HG02588 (cell line): Measurements from ENCODE around the gene RPF1.
"Not testable (repeated sequence)": the region's sequence is repeated elsewhere in the genome, so short reads cannot be mapped to it uniquely, and the experiment has no call there.

ENCODE experiments used
- ATAC-seq: cut with Tn5 transposase; IDR thresholded peaks from one replicate; pipeline ENCODE4 v1.9.1; 2021; ENCODE audit warnings: mild to moderate bottlenecking, moderate library complexity; ENCODE audit not compliant: unreplicated experiment

RPF1 gene

GRCh38 chr1:84492726-84493125 lies 13.7 kb downstream of the RPF1 start:
- ATAC-seq, result no peak

GRCh38 chr1:84493747-84494146 lies 14.7 kb downstream of the RPF1 start:
- ATAC-seq, result no peak

- ATAC-seq, result no peak
Measured at GRCh38 chr1:84496498-84496897, 17.4 kb downstream of the RPF1 start.

GRCh38 chr1:84497631-84498275 lies 18.7 kb downstream of the RPF1 start:
- no peak for ATAC-seq

DNA sequence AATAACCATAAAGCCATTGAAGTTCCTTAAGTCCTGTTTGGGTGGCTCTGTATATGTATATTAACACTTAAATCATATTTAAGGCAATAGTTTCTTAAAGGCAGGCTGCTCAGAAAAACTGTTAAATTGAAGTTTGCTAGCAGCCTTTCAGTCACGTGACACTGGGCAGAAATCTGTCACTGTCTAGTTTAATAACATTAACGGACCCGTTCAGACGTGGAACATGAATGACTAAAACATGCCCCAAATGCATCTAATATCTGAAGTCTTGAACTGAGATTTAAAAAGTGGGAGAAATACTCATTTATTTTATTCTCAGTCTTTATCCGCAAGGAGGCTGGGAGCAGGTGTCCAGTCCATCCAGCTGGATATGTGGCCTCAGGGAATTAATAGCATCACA lies 23.9 kb downstream of the RPF1 start:
- ATAC-seq, result no peak

- ATAC-seq, result no peak
Measured at GRCh38 chr1:84504580-84505492, 25.8 kb downstream of the RPF1 start.

DNA sequence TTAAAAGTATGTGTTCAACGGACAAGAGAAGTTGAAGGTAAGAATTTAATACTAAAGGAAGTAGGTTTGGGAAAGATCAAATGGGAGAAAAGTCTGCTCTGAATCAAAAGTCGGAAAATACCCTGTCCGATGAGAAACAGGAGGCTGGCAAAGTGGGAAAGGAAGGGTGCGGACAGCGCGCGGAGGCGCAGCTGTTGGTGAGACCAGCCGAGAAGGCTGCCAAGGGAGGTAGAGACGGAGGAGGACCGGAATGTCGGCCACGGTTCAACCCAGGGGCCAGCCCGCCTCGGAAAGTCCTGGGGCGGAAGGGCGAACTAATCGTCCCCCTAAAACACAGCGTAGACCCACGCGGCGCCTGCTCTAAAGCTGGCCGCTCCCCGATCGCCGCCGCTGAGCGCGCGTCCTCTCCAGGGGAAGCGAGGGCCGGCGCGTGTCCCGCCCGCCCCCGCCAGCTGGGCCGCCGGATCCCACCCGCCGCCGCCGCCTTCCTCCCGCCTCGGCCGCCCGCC lies 26.5 kb downstream of the RPF1 start:
- peak; percentile 29 for ATAC-seq

DNA sequence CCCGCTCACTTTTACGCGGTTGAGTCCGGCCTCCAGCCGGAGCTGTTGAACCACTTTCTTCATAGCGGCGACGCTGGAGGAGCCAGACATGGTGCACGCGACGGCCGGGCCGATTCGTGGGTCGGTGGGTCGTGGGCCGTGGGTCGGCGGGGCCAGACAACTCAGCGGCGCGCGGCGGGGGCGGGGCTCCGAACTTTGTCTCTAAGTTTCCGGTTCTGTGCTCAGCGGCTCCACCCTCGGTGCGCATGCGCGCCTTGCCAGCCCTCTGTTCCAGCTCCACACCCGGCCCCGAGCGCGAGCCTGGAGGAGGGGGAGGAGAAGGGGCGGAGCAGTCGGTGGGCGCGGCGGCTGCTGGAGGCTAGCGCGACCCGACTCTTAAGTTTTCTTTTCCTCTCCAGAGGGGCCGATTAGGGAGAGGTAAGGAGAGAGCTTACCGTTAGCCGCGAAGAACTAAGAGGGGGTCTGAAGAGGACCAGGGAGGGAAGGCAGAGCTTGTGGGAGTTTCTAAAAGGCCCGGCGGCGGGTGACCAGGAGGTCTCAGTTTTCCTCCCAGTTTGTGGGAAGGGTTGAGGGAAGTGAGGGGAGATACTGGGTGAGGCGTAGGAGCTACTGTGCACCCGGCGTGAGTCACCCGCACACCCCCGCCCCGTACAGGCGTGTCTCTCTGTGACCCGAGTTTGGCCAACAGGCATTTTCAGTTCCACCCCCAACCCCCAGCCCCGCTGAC lies 27.1 kb downstream of the RPF1 start, which contains the start of the genes GNG5 and SPATA1:
Gene GNG5, minus strand, starts transcription at position 580 of the 727 bp plus-strand sequence. Its CDS starts 490 bp downstream, at position 90.
Gene SPATA1, plus strand, starts transcription at position 385 of the 727 bp plus-strand sequence. CDS start 9,974 bp downstream, outside the sequence.
- ATAC-seq, result peak; percentile 79

- ATAC-seq, result no peak
Measured at GRCh38 chr1:84506729-84507453, 27.8 kb downstream of the RPF1 start.

DNA sequence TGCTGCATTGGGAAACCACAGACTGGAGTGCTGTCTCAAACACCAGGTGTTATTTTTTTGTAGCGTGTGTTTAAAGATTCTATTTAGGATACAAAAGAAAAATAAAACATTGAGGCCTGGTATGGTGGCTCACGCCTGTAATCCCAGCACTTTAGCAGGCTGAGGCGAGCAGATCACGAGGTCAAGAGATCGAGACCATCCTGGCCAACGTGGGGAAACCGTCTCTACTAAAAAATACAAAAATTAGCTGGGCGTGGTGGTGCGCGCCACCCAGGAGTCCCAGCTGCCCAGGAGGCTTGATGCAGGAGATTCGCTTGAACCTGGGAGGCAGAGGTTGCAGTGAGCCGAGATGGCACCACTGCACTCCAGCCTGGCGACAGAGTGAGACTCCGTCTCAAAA lies 28.8 kb downstream of the RPF1 start:
- not testable (repeated sequence) for ATAC-seq

DNA sequence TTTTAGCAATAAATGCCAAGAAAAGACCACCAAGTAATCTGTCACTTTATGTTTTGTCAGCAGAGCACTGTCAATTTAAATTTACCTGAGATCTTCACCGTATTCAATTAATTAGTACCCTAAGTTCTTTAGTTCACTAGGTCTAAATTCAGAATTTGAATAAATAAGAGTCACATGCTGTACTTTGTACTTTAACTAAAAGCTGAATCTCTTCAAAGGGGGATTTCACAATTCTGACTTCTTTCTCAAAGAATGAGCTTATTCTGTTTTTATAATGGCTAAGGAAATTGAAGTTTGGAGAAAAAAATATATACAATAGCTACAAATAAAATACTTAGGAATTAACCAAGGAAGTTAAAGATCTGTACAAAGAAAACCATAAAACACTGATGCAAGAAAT lies 29.4 kb downstream of the RPF1 start:
- ATAC-seq, result no peak

- ATAC-seq, result no peak
Measured at GRCh38 chr1:84509029-84509428, 30.0 kb downstream of the RPF1 start.

DNA sequence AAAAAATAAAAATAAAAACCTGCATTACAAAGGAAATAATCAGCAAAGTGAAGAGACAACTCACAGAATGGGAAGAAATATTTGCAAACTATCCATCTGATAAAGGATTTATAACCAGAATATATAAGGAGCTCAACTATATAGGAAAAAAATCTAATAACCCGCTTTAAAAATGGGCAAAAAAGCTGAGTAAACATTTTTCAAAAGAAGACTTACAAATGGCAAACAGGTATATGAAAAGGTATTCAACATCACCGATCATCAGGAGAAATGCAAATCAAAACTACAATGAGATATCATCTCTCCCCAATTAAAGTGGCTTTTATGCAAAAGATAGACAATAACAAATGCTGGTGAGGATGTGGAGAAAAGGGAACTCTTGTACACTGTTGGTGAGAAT lies 31.1 kb downstream of the RPF1 start:
- no peak for ATAC-seq

DNA sequence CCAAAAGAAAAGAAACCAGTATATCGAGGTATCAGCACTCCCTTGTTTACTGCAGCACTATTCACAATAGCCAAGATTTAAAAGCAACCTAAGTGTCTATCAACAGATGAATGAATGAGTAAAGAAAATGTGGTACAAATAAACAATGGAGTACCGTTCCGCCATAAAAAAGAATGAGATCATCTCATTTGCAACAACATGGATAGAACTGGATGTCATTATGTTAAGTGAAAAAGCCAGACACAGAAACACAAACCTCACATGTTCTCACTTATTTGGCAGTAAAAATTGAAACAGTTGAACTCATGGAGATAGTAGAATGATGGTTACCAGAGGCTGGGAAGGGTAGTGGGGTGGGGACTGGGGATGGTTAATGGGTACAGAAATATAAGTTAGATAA lies 31.6 kb downstream of the RPF1 start:
- no peak for ATAC-seq

- ATAC-seq, result no peak
Measured at GRCh38 chr1:84524590-84524989, 45.5 kb downstream of the RPF1 start.

GRCh38 chr1:84525779-84526178 lies 46.7 kb downstream of the RPF1 start:
- ATAC-seq, result no peak

DNA sequence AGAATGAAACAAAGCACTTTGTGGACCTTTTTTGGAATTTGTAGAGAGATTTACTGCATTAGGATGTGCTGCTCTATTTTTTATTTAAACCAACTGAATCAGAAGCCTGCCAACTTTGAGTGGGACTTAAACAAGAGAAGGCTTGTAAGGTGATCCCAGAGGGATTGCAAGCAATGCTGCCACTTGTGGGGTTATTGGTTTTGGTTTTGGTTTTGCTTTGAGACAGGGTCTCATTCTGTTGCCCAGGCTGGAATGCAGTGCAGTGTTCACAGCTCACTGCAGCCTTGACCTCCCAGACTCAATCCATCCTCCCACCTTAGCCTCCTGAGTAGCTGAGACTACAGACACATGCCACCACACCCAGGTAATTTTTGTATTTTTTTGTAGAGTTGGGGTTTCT lies 59.5 kb downstream of the RPF1 start:
- ATAC-seq, result peak; percentile 73

GRCh38 chr1:84539972-84540371 lies 60.9 kb downstream of the RPF1 start:
- no peak for ATAC-seq

DNA sequence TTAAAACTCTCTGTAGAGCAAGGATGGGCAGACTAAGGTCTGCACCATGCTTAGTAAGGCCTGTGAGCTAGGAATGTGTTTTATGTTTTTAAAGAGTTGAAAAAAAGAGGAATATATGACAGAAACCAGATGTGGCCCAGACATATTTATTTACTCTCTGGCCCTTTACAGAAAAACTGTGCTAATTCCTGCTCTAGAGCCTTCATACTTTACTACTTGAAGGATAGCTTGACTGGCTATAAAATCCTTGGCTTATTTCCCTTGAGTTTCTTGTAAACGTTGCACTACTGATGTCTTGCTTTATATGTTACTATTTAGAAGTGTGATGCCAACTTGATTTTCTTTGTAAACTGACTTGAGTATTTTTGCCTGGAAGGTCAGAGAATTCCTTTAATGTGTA lies 61.7 kb downstream of the RPF1 start:
- no peak for ATAC-seq

- ATAC-seq, result no peak
Measured at GRCh38 chr1:84541679-84542078, 62.6 kb downstream of the RPF1 start.
